ENCODE measurements around the gene GATAD2A.

- TF ChIP-seq CTCF (IDR thresholded peaks at IDR 0.05 in 4 of 5, conservative IDR thresholded peaks at IDR 0.05 in 1 of 5) (no peak), POLR2A (IDR thresholded peaks at IDR 0.05) (no peak)
These were observed 22.5 kb downstream of the GATAD2A start for GRCh38 chr19:19427944-19428343.
